Measurements from ENCODE around the gene IFNLR1.

IFNLR1 gene

GRCh38 chr1:24175033-24175755 is 11.9 kb downstream of the IFNLR1 start:
- no peak for DNase-seq

GRCh38 chr1:24173638-24174575 is 13.2 kb downstream of the IFNLR1 start:
- DNase-seq, result no peak

GRCh38 chr1:24172598-24172997 is 14.5 kb downstream of the IFNLR1 start:
- no peak for DNase-seq

- no peak for DNase-seq
Measured at GRCh38 chr1:24169286-24169685, 17.8 kb downstream of the IFNLR1 start.

- DNase-seq, result no peak
Measured at GRCh38 chr1:24168245-24168644, 18.8 kb downstream of the IFNLR1 start.

- DNase-seq, result no peak
Measured at GRCh38 chr1:24167008-24167407, 20.1 kb downstream of the IFNLR1 start.

- DNase-seq, result no peak
Measured at GRCh38 chr1:24165500-24165899, 21.6 kb downstream of the IFNLR1 start.

- DNase-seq, result no peak
Measured at GRCh38 chr1:24164004-24164403, 23.1 kb downstream of the IFNLR1 start.

- no peak for DNase-seq
Measured at GRCh38 chr1:24162201-24162600, 24.9 kb downstream of the IFNLR1 start.

- no peak for DNase-seq
Measured at GRCh38 chr1:24161270-24161669, 25.8 kb downstream of the IFNLR1 start.

- DNase-seq, result no peak
Measured at GRCh38 chr1:24159366-24159765, 27.7 kb downstream of the IFNLR1 start.

GRCh38 chr1:24157918-24158481 is 29.1 kb downstream of the IFNLR1 start:
- no peak for DNase-seq

GRCh38 chr1:24156542-24157260 is 30.4 kb downstream of the IFNLR1 start:
- DNase-seq, result no peak

GRCh38 chr1:24155011-24155782 is 31.9 kb downstream of the IFNLR1 start:
- no peak for DNase-seq

GRCh38 chr1:24154215-24154614 is 32.9 kb downstream of the IFNLR1 start:
- no peak for DNase-seq

- DNase-seq, result no peak
Measured at GRCh38 chr1:24152631-24153494, 34.2 kb downstream of the IFNLR1 start.

GRCh38 chr1:24151175-24151533 is 35.9 kb downstream of the IFNLR1 start:
- DNase-seq, result peak; percentile 30

GRCh38 chr1:24150234-24151174 is 36.6 kb downstream of the IFNLR1 start:
- peak; percentile 52 for DNase-seq

- DNase-seq, result no peak
Measured at GRCh38 chr1:24149866-24150233, 37.2 kb downstream of the IFNLR1 start.

- no peak for DNase-seq
Measured at GRCh38 chr1:24147816-24148215, 39.3 kb downstream of the IFNLR1 start.
